PFSK-1 (cell line): ENCODE measurements around the gene MEI1.

Experiments
- POLR2AphosphoS5 ChIP-seq: IDR thresholded peaks from 2 replicates; pipeline ENCODE4 v1.6.1; 2012; ENCODE audit warnings: low read depth, mild to moderate bottlenecking, control low read depth, low read length, moderate library complexity
- SIN3A ChIP-seq: IDR thresholded peaks from 2 replicates; pipeline ENCODE4 v1.6.1; 2012; ENCODE audit warnings: mild to moderate bottlenecking, low read length, moderate library complexity, borderline replicate concordance; ENCODE audit not compliant: insufficient read depth
- TAF1 ChIP-seq: IDR thresholded peaks from 2 replicates; pipeline ENCODE4 v1.6.1; 2012; ENCODE audit warnings: low read length, control low read depth, borderline replicate concordance; ENCODE audit not compliant: insufficient read depth

- no peak for TF ChIP-seq SIN3A
- no peak for TF ChIP-seq POLR2AphosphoS5
- TF ChIP-seq TAF1 = no peak
Measured at GRCh38 chr22:41825376-41825775, 126.1 kb downstream of the MEI1 start.
